G401 (cell line): ENCODE data around the gene NEB. TPM values are rescaled to one million over a fixed set of nuclear protein-coding genes. Genes with fewer than 3 reads are reported as not detected.
"Not testable (repeated sequence)": the region's sequence is repeated elsewhere in the genome, so short reads cannot be mapped to it uniquely, and the experiment has no call there.

Source experiments
- DNase-seq: peaks from one replicate; pipeline ENCODE4 v3.0.0-alpha.2; 2015; ENCODE audit warnings: low spot score
- in situ Hi-C: cut with HindIII; loops from 2 replicates; pipeline ENCODE4 v1.10.0; 2016; ENCODE audit warnings: low sequenced_read_pairs, mixed read lengths
- total RNA-seq: library from RNA; depleted of rRNA; stranded (reverse); fragments of >200 nt; shearing (Covaris generic); gene quantifications from 2 replicates; pipeline ENCODE4 v1.2.3, GENCODE V29; 2014

The NEB gene
- total RNA-seq, 1 experiment from 2014 or later = 0.27 TPM

- in situ Hi-C loops = no loop called here
- no peak for DNase-seq
Observed at GRCh38 chr2:151624271-151624670, 110.0 kb downstream of the NEB start.

GRCh38 chr2:151623631-151624030 lies 110.6 kb downstream of the NEB start:
- in situ Hi-C loops = no loop called here

GRCh38 chr2:151620761-151621160 lies 113.5 kb downstream of the NEB start:
- in situ Hi-C loops = no loop called here
- no peak for DNase-seq

More at GRCh38 chr2:151623631-151624030, 110.6 kb downstream of the NEB start:
- no peak for DNase-seq

- no peak for DNase-seq
- in situ Hi-C loops = no loop called here
Observed at GRCh38 chr2:151619337-151619989, 114.8 kb downstream of the NEB start.

GRCh38 chr2:151616760-151617339 lies 117.4 kb downstream of the NEB start:
- no peak for DNase-seq
- in situ Hi-C loops = no loop called here

GRCh38 chr2:151614606-151615306 lies 119.5 kb downstream of the NEB start:
- in situ Hi-C loops = no loop called here
- DNase-seq = no peak

GRCh38 chr2:151614159-151614558 lies 120.1 kb downstream of the NEB start:
- in situ Hi-C loops = no loop called here
- DNase-seq = no peak

GRCh38 chr2:151611351-151611750 lies 122.9 kb downstream of the NEB start:
- in situ Hi-C loops = no loop called here
- DNase-seq = no peak

- in situ Hi-C loops = no loop called here
- DNase-seq = peak; percentile 7
Observed at GRCh38 chr2:151610310-151610709, 124.0 kb downstream of the NEB start.

GRCh38 chr2:151609705-151610104 lies 124.6 kb downstream of the NEB start:
- DNase-seq = no peak
- in situ Hi-C loops = no loop called here

- DNase-seq, in situ Hi-C loops: not testable (repeated sequence)
Observed at GRCh38 chr2:151607459-151608424, 126.5 kb downstream of the NEB start.

GRCh38 chr2:151603530-151603929 lies 130.7 kb downstream of the NEB start:
- in situ Hi-C loops, DNase-seq: not testable (repeated sequence)

GRCh38 chr2:151602402-151602801 lies 131.9 kb downstream of the NEB start:
- in situ Hi-C loops, DNase-seq: not testable (repeated sequence)

GRCh38 chr2:151601803-151602202 lies 132.5 kb downstream of the NEB start:
- DNase-seq, in situ Hi-C loops: not testable (repeated sequence)

GRCh38 chr2:151596903-151597608 lies 137.2 kb downstream of the NEB start:
- in situ Hi-C loops = not testable (repeated sequence)

GRCh38 chr2:151591908-151592255 lies 142.4 kb downstream of the NEB start:
- in situ Hi-C loops, DNase-seq: not testable (repeated sequence)

More at GRCh38 chr2:151596903-151597608, 137.2 kb downstream of the NEB start:
- DNase-seq = not testable (repeated sequence)

GRCh38 chr2:151591250-151591907 lies 142.9 kb downstream of the NEB start:
- in situ Hi-C loops, DNase-seq: not testable (repeated sequence)

GRCh38 chr2:151581300-151581699 lies 153.0 kb downstream of the NEB start:
- in situ Hi-C loops, DNase-seq: not testable (repeated sequence)
